ENCODE results near the gene HOXA6.

The HOXA6 gene

DNA sequence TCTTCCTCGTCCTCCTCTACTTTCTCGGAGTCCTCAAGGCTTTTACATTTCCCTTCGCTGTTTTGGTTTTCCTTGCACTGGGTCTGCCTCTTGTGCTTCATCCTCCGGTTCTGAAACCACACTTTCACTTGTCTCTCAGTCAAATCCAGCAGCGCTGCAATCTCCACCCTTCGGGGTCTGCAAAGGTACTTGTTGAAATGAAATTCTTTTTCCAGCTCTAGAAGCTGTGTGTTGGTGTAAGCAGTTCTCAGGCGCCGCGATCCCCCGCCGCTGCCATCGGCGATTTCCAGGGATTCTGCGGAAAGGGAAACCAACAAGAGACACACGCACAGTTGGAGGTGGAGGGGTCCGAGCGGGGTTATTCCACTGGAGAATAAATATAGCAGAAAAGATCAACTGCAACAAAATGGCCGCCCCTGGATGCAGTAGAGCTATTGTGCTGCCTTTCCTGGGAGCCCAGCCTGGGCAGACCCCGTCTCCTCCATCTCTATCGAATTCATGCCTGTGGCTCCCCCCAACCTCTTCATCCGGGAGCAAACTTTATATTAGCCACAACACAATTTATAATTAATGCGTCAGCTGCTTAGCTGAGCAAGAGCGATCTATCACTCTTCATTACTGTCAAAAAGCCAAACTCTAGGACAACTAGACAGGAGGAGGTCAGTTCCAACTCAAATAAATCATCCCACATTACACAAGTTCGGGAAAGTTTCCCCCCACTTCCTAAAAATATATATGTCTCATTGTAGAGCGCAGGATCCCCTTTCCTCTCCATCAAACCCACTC is 46.2 kb downstream of the HOXA6 start:
- Histone ChIP-seq H3K4me2 (ENCODE audit: low read length) (no peak overlapping the region), H3K9ac (ENCODE audit: low read length) (no peak overlapping the region), H3K4me1 (ENCODE audit: insufficient read depth, low read length, severe bottlenecking) (peaks cover 9% of the 10 kb centered on the region), H3K79me2 (ENCODE audit: insufficient read depth, low read length) (no peaks in the 10 kb centered on the region), H3K36me3 (ENCODE audit: insufficient read depth, low read length) (peaks cover 4% of the 10 kb centered on the region; the same call in 1 of the 2 replicates), H4K20me1 (ENCODE audit: insufficient read depth, low read length) (no peaks in the 10 kb centered on the region), H3K9me2 (ENCODE audit: low read depth, low read length) (no peaks in the 10 kb centered on the region), H3K27me3 (ENCODE audit: insufficient read depth, low read length) (peaks cover 6% of the 10 kb centered on the region; the same call in 1 of the 2 replicates), H3F3A (ENCODE audit: insufficient read depth, low read length) (0 out of 2 replicates have a peak, but pooled peaks cover 6% of the 10 kb centered on the region), H3K27ac (ENCODE audit: low read depth, low read length, poor library complexity, severe bottlenecking) (no peak overlapping the region), H3K9me3 (ENCODE audit: low read length) (no peaks in the 10 kb centered on the region), H3K4me3 (ENCODE audit: low read depth, low read length, poor library complexity, severe bottlenecking) (no peak overlapping the region), H2AFZ (ENCODE audit: low read length) (no peak overlapping the region)
- no peak for TF ChIP-seq EZH2 (IDR thresholded peaks at IDR 0.05; ENCODE audit: borderline replicate concordance, low read length)
- TF ChIP-seq, protein P1, sequence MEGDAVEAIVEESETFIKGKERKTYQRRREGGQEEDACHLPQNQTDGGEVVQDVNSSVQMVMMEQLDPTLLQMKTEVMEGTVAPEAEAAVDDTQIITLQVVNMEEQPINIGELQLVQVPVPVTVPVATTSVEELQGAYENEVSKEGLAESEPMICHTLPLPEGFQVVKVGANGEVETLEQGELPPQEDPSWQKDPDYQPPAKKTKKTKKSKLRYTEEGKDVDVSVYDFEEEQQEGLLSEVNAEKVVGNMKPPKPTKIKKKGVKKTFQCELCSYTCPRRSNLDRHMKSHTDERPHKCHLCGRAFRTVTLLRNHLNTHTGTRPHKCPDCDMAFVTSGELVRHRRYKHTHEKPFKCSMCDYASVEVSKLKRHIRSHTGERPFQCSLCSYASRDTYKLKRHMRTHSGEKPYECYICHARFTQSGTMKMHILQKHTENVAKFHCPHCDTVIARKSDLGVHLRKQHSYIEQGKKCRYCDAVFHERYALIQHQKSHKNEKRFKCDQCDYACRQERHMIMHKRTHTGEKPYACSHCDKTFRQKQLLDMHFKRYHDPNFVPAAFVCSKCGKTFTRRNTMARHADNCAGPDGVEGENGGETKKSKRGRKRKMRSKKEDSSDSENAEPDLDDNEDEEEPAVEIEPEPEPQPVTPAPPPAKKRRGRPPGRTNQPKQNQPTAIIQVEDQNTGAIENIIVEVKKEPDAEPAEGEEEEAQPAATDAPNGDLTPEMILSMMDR (IDR thresholded peaks at IDR 0.05; ENCODE audit: low read length) = no peak

DNA sequence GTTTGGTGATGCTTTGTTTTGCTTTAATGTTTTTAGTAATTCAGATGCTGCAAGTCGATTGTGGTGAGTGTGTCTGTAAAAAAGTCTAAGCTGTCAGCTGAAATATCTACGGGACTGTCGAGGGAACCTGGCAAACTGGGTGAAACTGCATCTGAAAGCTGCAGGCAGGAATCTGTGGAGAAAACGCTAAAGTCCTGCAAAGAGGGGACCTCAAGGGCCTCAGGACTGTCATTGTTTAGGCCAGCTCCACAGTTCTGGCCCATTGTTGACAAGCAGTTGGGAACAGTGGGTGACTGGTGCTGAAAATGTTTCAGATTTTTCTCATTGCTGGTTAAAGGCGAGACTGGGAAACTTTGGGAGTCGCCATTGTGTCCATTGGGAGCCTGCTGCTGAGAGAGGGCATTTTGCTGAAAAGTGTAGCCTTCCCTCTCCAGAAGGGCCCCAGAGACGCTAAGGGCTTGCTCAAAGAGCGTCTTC is 46.8 kb downstream of the HOXA6 start:
- Histone ChIP-seq H3K9me2 (ENCODE audit: low read depth, low read length) (no peaks in the 10 kb centered on the region), H3K27ac (ENCODE audit: low read depth, low read length, poor library complexity, severe bottlenecking) (no peak overlapping the region), H2AFZ (ENCODE audit: low read length) (no peak overlapping the region), H3K36me3 (ENCODE audit: insufficient read depth, low read length) (peaks cover 4% of the 10 kb centered on the region; the same call in 1 of the 2 replicates), H3K79me2 (ENCODE audit: insufficient read depth, low read length) (no peaks in the 10 kb centered on the region), H4K20me1 (ENCODE audit: insufficient read depth, low read length) (no peaks in the 10 kb centered on the region), H3K4me1 (ENCODE audit: insufficient read depth, low read length, severe bottlenecking) (peaks cover 9% of the 10 kb centered on the region), H3K4me2 (ENCODE audit: low read length) (no peak overlapping the region), H3K9me3 (ENCODE audit: low read length) (no peaks in the 10 kb centered on the region), H3K27me3 (ENCODE audit: insufficient read depth, low read length) (peaks cover 6% of the 10 kb centered on the region; the same call in 1 of the 2 replicates), H3F3A (ENCODE audit: insufficient read depth, low read length) (0 out of 2 replicates have a peak, but pooled peaks cover 6% of the 10 kb centered on the region), H3K4me3 (ENCODE audit: low read depth, low read length, poor library complexity, severe bottlenecking) (no peak overlapping the region), H3K9ac (ENCODE audit: low read length) (no peak overlapping the region)
- TF ChIP-seq, protein P1 (IDR thresholded peaks at IDR 0.05; ENCODE audit: low read length) = no peak
- TF ChIP-seq EZH2 (IDR thresholded peaks at IDR 0.05; ENCODE audit: borderline replicate concordance, low read length) = no peak

DNA sequence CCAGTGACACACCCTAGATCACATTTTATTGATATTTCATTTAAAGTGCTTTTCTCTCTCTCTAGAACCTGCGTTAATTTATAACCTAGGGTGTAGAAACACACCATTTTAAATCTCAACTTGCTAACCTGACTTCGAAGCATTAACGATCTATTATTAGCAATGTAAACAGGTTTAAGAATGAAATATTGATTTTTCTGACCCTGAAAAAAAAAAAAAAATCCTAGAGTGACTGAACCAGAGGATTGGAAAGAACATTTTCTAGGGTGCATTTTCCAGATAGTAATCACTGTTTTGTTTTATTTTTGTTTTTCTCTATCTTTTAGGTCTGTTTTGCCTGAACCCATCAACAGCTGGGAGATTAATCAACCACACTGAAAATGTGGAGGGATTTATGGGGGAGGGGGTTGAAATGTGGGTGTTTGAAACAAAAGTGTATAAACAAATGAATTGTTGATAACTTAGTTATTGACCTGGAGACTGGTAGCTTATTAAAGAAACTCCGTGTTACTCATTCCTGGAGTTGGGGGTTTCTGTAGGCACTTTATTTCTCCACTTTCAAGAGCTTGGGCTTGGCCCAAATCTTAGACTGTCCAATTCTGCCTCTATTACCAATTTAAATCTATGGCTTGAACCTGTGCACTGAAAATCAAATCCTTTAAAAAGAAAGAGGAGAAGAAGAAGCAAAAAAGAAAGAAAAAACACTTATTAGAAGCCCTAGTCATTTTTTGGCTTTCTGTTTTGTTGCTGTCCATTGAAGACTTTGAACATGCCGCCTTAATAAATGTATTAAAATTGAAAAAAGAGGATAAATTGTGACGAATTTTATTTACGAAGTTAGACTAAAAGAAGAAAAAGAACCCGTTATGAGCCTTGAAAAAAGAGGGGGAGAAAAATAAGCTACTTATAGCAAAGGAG is 47.9 kb downstream of the HOXA6 start:
- Histone ChIP-seq H3K27ac (ENCODE audit: low read depth, low read length, poor library complexity, severe bottlenecking) (no peak overlapping the region), H3K4me2 (ENCODE audit: low read length) (no peak overlapping the region), H3F3A (ENCODE audit: insufficient read depth, low read length) (0 out of 2 replicates have a peak, but pooled peaks cover 6% of the 10 kb centered on the region), H3K4me1 (ENCODE audit: insufficient read depth, low read length, severe bottlenecking) (peaks cover 17% of the 10 kb centered on the region), H3K9me2 (ENCODE audit: low read depth, low read length) (no peaks in the 10 kb centered on the region), H3K27me3 (ENCODE audit: insufficient read depth, low read length) (peaks cover 6% of the 10 kb centered on the region; the same call in 1 of the 2 replicates), H3K9ac (ENCODE audit: low read length) (no peak overlapping the region), H2AFZ (ENCODE audit: low read length) (no peak overlapping the region), H3K79me2 (ENCODE audit: insufficient read depth, low read length) (no peaks in the 10 kb centered on the region), H3K36me3 (ENCODE audit: insufficient read depth, low read length) (peaks cover 4% of the 10 kb centered on the region; the same call in 1 of the 2 replicates), H4K20me1 (ENCODE audit: insufficient read depth, low read length) (no peaks in the 10 kb centered on the region), H3K4me3 (ENCODE audit: low read depth, low read length, poor library complexity, severe bottlenecking) (no peak overlapping the region), H3K9me3 (ENCODE audit: low read length) (no peaks in the 10 kb centered on the region)
- TF ChIP-seq, protein P1 (IDR thresholded peaks at IDR 0.05; ENCODE audit: low read length) = no peak
- TF ChIP-seq EZH2 (IDR thresholded peaks at IDR 0.05; ENCODE audit: borderline replicate concordance, low read length) = no peak
